GM18526 (cell line): ENCODE data around the gene RHBDD1.

Source experiments
- POLR2A ChIP-seq: IDR thresholded peaks from 3 replicates; pipeline ENCODE4 v1.6.1; 2011; ENCODE audit not compliant: insufficient read length; ENCODE audit errors: extremely low read depth

RHBDD1 gene

GRCh38 chr2:226885769-226886435, 50.0 kb downstream of the RHBDD1 start:
- TF ChIP-seq POLR2A: no peak

- TF ChIP-seq POLR2A: no peak
Measured at GRCh38 chr2:226887940-226888339, 52.1 kb downstream of the RHBDD1 start.

GRCh38 chr2:226888378-226888965, 52.6 kb downstream of the RHBDD1 start:
- no peak for TF ChIP-seq POLR2A

DNA sequence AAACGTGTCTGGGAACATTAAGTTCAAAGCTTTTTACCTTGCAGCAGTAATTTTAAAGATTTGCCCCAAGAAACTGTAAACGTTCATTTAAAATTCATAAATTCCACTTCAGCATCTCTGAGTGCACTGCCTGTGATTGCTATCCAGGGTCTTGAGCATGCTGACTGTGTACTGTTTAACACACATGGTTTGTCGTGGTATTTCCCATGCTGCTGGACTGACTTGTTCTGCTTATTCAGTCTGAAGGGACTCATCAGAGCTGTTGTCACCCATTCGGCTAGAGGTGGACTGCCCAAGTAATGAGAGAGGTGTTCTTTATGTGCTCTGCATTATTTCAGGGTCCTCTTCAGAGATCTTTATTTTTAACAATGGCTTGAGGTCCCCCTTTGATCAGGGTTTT, 53.1 kb downstream of the RHBDD1 start:
- no peak for TF ChIP-seq POLR2A

- no peak for TF ChIP-seq POLR2A
Measured at GRCh38 chr2:226890286-226890685, 54.4 kb downstream of the RHBDD1 start.

DNA sequence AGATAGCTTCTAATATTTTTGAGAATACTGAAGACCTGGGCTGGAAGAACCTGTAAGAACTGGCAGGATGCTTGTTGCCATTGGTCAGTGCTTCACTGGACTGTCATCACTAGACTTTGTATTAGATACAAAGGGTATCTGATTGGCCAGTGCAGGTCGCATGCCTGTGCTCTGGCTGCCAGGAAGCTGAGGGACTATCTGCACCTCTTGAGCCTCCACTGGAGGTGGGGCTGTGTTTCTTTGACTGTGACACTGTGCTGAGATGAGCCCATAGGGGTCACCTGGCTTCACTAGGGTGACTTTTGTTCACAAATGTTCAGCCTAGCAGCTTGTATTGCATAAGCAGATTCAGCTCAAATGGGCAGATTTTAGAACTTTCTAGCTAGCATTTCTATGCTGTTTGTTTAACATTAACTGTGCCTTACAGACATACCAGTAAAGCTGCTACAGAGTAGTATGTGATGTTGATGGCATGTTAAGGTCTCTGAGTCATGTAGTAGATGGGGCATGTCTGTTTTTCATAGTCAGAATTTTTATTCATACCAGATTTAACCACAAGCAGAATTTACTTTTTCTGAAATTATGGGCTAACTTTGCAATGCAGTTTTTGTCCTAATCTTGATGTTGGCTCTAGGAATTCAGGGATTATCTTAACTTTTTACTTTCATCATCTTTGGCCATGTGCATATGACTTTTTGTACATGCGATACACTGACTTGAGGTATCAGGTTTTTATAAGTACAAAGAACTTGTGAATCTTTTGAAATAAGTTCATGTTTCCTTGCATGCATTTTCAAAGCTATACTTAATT, 56.1 kb downstream of the RHBDD1 start:
- TF ChIP-seq POLR2A: no peak

GRCh38 chr2:226892729-226893128, 56.9 kb downstream of the RHBDD1 start:
- TF ChIP-seq POLR2A: no peak

DNA sequence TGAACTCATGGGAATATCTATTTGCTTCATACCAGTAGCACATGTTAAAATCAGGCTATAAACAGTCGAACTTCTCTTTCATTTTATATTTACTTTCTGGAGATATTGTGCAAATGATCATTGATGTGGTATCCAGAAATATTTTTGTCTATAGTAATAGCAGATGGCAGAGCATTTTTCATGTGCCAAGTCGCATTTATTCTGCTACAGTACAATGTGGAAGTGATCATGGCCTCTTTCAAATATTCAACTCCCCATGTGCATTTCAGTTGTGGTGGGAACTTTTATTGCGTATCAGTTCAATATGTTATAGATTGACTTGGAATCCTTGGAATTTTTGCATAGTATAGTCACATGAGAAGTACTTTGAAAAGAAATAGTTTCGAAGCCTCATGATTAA, 57.4 kb downstream of the RHBDD1 start:
- TF ChIP-seq POLR2A: no peak

DNA sequence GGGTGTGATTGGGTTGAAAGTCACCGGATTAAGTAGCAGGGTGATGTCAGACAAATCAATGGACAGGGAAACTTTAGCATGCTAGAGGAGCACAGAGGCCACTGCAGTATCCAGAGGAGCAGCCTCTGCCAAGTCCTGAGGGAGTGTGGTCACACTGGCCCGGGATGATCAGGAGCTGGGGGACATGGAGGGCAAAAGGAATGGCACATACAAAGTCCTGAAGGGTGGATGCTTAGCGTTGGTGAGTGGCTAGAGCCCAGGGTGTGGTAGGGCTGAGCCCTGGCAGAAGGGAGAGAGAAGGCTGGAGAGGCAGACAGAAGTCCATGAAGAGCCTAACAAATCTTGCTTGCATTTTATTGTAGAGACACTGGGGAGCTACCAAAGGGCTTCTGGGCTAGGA, 58.9 kb downstream of the RHBDD1 start:
- no peak for TF ChIP-seq POLR2A

DNA sequence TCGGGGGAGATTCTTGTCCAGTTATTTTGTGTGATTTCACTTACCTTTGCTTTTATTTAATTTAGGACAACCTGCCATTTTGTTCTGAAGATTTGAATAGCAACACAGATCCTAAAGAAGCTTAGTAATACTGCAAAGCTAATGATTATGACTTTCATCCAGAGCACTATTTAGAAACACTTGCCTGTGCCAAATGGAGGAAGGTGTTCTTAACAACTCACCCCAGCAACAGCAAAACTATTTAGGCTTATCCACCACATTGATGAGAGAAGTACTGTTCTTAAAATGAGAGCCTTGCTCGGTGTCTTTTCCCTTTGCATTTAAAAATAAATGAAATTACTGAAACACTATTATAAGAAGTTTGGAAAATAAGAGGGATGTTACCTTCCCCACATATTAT, 59.7 kb downstream of the RHBDD1 start:
- no peak for TF ChIP-seq POLR2A

DNA sequence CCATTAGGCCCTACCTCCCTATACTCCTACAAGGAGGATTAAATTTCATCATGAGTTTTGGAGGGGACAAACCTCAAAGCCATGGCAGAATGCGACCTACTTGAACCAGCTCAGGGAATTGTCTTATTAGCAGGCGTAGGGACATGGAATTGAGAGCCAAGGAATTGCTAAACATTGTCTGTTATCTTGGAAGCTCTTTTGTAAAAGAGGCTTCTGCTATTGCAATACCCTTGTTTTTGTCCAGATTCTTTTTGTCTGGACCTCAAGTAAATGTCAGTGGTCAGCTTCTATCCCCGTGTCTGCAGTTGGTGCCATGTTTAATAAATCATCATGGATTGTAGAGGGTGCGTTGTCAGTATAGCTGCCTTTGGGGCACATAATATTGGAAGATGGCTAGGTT, 62.3 kb downstream of the RHBDD1 start:
- TF ChIP-seq POLR2A: no peak

- TF ChIP-seq POLR2A: no peak
Measured at GRCh38 chr2:226898897-226899296, 63.0 kb downstream of the RHBDD1 start.

DNA sequence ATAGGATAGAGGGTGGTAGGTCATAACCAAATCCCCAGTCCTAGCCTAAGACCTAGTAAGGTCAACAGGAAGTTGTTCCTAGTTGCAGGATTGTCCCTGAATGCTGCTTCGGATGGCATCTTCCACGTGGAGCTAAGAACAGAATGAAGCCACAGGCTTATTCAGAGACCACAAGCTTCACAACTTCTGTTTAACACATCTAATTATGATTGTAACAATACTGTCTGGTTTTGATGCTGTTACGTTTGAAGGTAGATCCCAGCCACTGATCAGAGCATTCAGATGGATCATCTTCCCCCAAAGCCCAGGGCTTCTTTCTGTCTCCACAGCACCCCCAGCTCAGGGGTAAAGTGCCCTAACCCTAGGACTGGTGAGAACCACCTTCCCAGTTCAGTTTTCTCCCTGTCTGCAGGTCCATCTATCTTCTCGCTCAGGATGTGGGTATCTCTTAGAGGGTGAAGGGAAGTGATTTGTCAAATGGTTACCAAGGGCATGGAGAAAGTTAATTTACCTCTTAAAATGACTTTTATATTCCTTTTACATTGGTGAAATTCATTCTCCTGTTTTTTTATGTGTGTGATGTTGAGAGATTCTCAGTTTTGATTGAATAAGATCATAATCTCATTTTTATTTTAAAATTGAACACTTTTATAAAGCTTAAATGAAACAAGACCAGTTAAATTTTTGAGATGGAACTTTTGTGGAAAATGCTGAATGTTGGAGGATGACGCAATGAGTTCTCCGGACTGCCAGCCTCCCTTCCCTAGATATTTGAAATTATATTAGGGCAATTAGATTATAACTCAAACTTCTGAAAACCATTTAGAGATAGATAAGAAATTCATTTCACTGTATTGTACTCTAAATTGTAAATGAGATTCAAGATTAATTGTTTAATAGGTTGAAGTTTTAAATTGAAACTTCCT, 66.5 kb downstream of the RHBDD1 start:
- no peak for TF ChIP-seq POLR2A

DNA sequence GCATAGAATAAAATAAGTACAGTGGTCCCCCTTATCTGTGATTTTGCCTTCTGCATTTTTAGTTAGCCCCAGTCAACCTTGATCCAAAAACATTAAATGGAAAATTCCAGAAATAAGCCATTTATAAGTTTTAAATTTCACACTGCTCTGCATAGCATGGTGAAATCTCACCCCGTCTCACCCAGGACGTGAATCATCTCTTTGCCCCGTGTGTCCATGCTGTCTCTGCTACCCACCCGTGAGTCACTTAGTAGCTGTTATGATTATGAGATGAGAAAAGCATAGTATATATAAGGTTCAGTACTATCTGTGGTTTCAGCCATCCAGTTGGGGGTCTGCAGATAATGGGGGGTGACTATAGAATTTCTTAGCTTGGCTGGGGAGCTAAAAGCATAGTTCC, 67.3 kb downstream of the RHBDD1 start:
- TF ChIP-seq POLR2A: no peak

DNA sequence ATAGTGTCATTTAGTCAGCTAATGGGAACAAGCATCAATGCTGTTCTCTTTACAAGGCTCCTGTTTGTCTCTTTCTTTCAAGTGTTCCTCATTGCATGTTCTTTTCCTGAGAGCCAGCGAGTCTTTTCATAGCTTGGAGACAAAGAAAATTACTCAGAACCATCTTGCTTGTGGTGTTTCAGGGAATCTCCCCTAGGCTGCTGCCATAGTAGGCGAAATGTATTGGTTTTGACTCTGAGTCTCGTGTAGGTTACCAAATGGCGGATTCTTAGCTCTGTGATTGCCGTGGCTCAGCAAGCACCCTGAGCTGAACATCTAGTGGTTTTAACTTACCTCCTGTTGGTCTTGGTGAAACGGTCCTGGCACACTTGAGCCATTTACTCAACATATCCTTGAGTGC, 68.7 kb downstream of the RHBDD1 start:
- no peak for TF ChIP-seq POLR2A
